HG02973 (cell line): ENCODE measurements around the gene FREM1.

Experiments used
- ATAC-seq: cut with Tn5 transposase; IDR thresholded peaks from one replicate; pipeline ENCODE4 v1.9.1; 2021; ENCODE audit warnings: moderate library complexity; ENCODE audit not compliant: unreplicated experiment

The FREM1 gene

DNA sequence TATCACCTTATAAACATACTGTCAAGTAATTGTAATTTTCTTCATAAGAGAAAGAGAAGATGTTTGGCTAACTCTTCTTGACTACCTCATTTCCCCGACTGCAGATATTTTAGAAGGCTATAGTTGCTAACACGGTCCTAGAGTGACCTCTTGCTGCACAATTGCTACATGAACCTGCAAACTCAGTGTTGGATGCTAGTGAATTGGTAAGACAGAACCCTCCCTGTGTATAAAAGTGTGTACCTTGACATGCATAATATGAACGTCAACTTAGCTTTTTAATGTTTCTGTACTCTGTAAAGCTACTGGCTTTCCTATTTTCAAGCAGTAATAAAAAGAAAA, 141.0 kb downstream of the FREM1 start:
- no peak for ATAC-seq

DNA sequence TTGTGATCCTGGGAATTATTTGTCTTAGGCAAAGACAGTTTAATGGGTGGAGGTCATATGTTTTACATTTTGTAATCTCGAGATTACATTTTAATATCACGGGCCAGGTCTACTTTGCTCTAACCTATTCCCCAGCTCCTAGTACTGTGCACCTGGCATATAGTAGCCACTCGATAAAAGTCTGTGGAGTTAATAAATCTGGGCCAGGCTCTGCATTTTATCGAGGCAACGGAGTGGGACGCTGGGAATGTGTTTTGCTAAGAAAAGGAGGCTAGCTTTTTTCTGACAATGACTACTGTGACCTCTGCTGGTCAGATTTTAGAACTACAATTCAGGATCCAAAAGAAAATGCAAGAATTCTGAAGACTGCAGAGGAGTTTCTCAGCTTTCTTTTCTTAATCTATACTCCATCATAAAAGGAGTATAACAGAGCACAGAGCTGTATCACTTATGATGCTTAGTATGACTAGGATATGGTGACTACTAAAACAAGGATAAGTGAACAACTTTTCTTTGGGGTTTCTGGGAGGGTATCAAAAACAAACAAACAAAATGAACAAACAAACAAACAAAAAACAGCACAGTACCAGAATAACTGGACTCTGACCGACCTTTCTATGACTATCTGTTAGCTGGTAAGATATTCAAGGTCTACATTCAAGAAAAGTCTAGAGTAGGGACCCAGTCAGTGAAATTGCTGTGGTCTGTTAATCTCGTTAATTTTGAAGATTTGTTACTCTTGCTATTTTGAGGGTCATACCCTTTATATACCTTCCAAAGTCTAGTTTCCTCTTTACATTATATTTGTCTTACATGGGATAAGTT, 141.6 kb downstream of the FREM1 start:
- no peak for ATAC-seq

DNA sequence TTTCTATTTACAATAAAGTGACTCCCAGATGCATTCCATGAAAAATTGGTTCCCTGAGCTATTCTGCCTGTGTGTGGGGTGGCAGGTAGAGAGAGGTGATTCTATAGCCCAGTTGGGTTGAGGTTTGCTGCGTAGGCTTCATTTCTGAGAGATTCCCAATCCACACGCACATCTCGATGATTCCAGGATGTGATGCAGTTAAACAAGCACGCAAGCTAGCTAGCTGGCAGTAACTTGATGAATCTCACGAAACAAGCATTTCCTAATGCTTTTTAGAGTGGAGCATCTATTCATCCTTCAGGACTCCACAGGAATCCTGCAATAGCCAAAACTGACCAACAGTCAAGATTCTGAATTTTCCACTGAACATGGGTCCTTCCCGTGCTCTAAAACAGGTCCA, 143.9 kb downstream of the FREM1 start:
- ATAC-seq, result no peak

DNA sequence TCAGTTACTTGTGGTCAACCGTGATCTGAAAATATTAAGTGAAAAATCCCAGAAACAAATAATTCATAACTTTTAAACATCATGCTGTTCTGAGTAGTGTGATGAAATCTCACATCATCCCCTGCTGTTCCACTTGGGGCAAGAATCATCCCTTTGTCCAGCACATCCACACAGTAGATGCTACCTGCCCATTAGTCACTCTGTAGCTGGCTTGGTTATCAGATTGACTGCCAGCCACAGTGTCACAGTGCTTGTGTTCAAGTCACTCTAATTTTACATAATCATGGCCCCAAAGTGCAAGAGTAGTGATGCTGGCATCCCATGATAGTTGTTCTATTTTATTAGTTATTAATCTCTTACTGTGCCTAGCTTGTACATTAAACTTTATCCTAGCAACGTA, 148.6 kb downstream of the FREM1 start:
- no peak for ATAC-seq

DNA sequence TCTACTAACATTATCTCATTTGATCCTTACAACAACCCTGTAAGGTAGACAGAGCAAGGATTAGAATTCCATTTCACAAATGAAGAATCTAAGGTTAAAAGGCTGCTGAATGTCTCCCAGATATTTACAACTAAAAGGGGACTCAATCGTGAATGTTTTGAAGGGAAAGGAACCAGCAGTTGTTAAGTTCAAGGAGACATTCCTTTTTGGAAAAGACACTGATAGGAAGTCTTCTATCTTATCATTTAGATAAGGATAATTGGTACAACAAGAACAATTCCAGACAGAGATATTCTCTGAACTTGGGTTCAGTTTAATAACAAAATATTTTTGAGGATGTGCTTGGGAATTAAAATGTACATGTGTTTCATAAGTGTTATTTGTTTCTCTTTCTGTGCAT, 150.2 kb downstream of the FREM1 start:
- ATAC-seq, result no peak

DNA sequence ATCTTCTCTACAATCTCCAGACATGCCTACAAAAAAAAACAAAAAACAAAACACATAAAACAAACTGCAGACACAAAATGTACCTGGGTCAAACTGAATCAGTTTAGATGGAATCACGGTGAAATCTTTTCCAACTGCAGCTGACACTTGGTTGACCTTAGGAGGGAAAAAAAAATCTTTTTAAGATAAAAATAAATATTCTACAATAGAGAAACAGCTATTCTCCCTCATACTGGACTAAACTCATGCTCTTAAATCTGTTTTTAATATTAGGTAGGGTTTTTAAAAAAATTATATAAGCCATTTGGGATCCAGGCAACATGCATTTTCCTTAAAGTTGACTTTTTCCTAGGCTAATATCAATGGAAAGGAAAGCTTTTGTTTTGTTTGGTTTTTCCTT, 153.9 kb downstream of the FREM1 start:
- no peak for ATAC-seq

DNA sequence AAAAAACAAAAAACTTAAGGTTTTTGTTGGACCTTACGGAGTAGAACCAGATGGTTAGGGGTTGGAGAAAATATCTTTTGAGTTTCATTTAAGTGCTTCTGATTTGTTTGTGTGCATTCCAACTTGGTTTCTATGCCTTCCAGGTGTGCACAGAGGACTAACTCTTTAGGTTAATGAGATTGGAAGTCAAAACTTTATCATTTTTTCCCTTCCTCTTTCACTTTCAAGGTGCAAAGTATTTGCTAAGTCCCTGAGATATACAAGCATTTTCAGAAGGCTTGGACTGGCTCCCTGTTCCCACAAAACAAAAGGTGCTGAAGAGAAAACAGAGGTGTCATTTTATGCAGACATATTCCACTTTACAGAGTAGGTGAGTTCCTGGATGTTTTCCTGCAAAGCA, 157.4 kb downstream of the FREM1 start:
- no peak for ATAC-seq

DNA sequence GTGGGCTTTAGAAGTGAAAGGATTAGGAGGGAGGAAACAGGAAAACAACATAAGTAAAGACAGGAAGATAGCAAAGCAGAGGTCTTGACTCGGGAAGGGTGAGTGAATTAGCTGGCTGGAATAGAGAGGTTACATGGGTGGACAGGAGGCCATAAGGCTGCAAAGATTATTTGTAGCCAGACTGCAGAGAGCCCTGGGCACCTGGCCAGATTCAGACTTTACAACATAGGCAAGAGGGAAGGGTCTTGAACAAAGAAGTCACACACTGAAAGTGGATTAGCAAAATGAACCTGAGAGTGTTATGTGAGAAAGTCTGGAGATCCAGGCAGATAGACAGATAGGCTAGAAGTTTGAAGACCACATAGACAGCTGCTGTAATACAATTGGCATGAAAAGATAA, 158.0 kb downstream of the FREM1 start:
- no peak for ATAC-seq

DNA sequence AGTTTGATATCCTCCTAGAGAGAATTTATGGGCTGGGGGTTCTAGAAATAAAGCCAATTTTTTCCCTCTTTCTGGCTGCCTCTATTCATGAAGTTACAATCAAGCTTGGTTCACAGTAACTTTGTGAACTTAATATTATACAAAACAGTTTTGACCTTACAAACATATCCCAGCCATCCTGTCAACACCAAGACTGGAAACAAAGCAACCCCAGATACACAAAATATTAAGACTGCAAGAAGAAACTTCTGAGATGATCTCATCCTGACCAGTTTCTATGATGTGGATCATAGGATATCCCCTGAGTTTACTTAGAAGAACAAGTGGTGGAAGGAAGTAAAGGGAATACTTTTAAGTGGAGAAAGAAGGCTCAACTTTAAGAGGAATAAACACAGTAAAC, 159.4 kb downstream of the FREM1 start:
- ATAC-seq, result no peak

DNA sequence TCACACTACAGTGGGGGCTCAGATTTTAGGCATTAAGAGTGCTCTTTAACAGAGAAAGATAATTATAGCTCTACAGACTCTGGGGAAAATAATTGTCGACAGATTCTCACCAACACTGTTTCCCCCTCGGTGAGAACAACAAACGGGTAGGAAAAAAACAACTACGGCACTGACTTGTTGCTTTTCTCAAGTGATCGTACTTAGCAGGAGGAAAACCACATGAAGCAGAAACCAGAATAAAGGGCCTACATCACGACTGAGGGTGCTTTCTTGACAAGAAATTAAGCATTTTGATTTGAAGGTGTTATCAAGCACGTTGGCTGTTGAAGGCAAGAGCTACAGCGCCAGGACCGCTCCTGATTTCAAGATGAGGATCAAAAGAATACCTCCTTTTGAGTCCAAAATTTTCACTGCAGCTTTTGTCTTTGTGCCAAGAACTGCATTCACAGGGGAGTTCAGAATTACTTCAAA, 160.5 kb downstream of the FREM1 start:
- ATAC-seq, result no peak

DNA sequence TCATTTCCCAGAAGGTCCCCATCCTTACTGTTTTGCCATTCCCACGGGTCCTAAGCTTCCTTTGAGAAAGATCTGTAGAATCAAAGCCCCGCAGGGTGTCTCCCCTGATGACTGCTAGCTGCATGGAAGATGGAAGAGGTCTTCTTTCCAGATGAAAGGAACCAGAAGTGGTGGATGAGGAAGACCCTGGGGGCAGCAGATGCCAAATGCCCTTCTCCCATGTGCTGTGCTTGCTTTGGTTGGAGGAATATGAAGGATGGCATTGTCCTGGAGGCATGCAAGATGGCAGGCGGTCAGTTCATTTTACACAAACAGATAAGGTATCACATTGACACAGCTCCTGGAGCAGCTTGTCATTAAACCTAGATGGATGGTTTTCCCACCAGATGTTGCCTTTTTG, 161.9 kb downstream of the FREM1 start:
- ATAC-seq, result no peak

DNA sequence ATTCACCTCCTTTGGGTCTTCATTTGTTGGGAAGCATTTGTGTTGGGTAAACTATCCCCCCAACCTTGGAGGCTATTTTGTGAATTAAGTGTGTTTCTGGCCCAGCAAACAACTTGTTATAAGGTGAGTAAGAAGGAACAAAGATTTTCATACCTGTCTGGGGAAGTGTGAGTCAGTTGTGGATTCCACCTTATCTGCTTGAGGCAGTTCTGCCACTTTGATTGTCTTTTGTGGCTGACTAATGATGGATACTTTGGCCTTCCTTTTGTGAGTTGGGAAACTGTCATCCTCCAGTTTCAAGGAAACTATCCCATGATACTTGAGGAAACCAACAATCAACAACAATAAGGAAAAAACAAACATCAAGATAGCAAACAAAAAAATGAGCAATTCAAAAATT, 163.1 kb downstream of the FREM1 start:
- no peak for ATAC-seq

DNA sequence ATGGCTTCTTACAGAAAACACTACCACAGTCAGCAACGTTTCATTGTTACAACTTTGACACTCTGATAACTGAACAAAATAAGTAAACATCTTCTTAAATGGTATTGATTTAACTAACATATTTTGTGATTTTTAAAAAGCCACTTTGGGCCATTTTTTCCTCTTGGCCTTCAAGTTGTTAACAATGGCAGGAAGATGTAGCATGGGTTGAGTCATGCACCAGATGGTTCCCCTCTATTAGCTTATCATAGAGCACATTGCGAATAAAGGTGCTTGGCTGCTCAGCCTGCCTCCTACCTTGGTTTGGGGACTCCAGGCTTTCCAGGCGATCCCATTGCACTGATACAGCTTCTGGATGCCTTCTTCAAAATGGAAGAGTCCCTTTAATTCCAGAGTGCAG, 163.6 kb downstream of the FREM1 start:
- no peak for ATAC-seq

DNA sequence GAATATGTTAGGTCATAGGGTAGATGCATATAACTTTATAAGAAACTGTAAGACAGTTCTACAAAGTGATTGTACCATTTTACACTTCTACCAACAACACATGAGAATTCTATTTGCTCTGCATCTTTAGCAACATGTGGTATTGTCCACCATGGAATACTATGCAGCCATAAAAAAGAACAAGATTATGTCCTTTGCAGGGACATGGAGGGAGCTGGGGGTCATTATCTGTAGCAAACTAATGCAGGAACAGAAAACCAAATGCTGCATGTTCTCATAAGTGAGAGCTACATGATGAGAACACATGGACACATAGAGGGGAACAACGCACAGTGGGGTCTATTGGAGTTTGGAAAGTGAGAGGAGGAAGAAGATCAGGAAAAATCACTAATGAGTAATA, 165.5 kb downstream of the FREM1 start:
- ATAC-seq, result no peak

DNA sequence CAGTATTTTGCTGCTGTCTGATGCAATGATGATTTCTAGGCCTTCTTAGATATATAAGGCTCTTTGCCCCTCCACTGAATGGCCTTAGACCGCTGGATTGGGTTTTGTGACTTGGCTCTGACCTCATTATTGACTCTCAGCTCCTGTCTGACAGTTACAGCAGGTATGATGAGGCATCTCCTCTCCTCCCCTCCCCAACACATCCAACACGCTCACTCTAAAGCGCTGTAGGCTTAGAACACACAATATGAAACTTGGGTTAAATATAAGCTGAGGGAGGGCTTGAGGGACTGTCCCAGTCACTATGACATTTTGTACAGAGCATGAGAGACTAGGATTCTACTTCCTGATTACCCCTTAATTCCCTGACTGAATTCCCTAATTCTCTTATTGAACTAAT, 168.9 kb downstream of the FREM1 start:
- ATAC-seq, result no peak

DNA sequence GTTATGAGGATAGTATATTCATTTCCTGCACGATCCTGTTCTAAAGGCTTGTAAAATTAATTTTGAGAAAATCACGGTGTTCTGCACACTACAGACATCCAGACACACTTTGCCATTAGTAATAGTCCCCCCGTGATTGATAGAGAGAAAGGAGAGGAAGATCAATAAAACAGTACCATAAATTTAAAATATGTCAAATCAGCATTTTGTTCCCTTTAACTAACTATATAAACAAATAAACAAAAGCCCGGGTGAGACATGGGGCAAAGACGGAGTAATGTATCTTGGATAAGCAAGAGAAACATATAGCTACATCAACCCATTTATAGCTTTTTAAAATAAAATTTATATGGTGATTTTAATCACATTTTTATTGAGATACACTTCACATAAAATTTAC, 177.1 kb downstream of the FREM1 start:
- ATAC-seq, result no peak

DNA sequence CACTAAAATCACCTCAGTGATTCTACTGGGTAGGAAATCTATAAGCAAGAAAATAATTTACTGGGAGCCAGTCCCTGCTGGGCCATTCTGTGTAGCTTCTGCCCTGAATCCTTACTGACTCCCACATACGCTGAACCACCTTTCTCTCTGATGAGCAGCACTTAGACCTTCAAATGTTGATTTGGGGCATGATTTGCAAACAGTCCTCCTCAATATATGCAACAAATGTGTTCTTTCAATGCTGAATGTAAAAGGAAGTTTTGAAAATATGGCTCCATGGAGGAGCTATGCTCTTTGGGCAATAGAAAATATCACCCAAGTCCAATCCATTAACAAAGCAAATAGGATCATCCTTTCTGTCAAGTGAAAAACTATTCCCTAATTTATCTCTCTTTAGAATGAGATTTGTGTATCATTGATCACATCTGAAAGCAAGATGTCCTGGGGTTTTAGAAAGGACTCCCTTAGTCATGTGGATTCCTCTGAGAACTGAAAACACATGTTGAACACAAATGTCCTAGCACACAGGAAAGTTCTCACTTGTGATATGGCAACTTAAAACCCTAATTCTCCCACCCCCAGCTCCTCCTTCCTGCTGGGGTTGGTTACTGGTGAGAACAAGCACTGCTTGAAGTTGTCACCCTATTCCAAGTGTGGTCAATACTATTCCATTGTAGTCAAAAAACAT, 178.8 kb downstream of the FREM1 start:
- no peak for ATAC-seq

DNA sequence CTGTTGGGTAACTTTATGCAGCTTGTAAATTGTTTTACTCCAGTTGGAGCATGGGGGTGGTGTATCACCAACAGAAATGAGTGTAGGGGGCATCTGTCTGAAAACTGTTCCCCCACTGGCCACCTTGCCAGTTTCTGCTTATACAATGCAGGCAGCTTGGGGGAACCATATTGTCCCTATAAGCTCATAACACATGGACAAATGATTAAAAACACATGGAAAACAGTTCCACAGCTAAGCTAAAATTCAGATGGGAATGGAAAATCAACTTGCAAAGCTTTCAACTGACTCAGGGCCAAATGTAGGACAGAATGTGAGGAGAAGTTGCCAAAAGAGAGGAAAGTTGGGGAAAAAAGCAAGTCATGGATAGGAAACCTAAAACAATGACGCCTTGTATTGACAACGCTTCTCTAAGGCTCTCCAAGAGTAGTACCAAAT, 179.7 kb downstream of the FREM1 start:
- ATAC-seq, result no peak

DNA sequence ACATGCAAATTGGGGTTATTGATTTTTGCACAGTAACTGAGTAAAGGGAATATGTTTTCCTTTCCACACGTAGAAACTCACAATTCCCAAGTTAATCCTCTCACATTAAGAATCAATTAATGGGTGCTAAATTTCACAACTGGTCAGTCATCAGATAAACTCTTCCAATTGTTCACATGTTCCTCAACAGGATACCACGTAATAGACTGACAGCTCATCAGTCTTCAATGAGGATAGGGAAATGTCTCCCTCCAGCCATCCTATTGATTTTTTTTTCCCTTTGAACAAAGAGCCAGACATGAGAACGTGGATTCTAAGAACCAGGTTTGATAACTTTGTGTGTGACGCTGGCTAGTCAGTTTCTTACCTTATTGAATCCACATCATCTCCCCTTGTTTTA, 186.9 kb downstream of the FREM1 start:
- ATAC-seq, result no peak

DNA sequence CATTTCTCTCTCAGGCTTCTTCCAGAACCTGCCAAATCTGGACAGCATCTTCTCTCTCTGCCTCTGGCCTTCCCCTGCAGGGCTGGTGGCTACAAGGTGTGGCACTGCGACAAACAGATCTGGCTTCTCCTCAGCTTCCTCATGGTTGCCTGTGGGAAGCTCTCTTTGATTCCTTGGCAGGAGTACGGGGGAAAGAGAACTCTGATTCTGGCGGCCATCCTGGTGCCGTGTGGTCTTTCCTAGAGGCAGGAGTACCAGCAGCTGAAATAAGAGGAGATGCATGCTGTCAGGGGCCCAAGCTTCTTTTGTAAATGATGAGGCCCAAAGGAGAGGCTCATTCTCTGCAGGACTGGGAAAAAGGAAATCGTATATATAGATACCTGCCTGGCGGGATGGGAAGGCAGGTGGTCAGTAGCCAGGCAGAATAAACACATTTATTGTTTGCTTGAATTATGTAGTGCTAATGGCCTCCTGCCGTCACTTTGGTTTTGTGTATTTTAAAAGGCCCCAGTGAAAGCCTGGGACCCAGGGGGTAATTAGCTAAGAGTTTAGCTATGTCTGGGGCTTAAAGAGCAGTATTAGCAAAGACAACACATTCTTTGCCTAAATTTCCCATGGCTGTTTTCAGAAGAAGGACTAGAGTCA, 187.7 kb downstream of the FREM1 start, which contains the start of gene CER1:
TSS of gene CER1 (minus strand) at position 343 of the 645 bp plus-strand sequence. CDS start at position 282, 61 bp downstream.
- no peak for ATAC-seq

DNA sequence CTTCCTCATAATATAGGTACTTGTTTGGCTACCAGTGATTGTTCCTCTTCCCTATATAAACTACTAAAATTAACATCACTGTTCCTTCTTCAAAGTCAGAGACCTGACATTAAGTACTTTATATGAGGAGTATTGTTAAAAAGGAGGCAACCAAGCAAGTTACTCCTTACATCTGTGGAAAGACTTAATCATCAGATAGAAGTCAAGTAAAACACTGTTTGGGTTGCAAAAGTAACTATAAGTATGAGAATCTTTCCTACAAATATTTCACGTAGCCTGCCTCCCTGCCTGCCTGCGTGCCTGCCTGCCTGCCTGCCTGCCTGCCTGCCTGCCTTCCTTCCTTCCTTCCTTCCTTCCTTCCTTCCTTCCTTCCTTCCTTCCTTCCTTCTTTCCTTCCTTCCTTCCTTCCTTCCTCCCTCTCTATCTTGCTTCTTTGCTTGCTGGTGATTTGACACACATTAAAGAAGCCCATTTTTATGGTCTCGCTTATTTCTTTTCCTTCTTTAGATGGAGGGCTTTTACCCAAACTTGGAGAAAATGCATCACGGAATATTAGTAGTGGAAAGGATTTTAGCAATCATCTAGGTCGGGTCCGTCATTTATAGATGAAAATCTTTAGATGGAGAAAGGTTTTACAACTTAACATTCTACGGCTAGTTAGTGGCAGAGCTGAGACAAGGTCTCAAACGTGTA, 190.9 kb downstream of the FREM1 start:
- ATAC-seq, result no peak
